Cardiac muscle cell (in vitro differentiated cells and primary cell): Measurements from ENCODE around the gene MINDY4. TPM values are rescaled to one million over a fixed set of nuclear protein-coding genes. Genes with fewer than 3 reads are reported as not detected.

ENCODE experiments used
- DNase-seq, 2 donors: peaks; one replicate each; pipeline versions ENCODE4 v3.0.0 to v3.0.0-alpha.2; 2010 to 2017; ENCODE audit warnings: low read depth in 1 of 2, low spot score in 1 of 2
- H3K27ac ChIP-seq: fragments of 200-600 bp; sonication (generic); 2 replicates; pipeline ENCODE4 v1.5.1; 2016
- H3K27me3 ChIP-seq: fragments of 200-600 bp; sonication (generic); 2 replicates; pipeline ENCODE4 v1.6.0; 2016; ENCODE audit warnings: control low read depth
- H3K36me3 ChIP-seq: fragments of 200-600 bp; sonication (generic); 2 replicates; pipeline ENCODE4 v1.5.1; 2016; ENCODE audit warnings: control low read depth
- H3K4me1 ChIP-seq: fragments of 200-600 bp; sonication (generic); 2 replicates; pipeline ENCODE4 v1.8.1; 2017; ENCODE audit warnings: low read depth, mild to moderate bottlenecking, mixed run types
- H3K4me3 ChIP-seq: fragments of 200-600 bp; sonication (generic); 2 replicates; pipeline ENCODE4 v1.5.1; 2016; ENCODE audit warnings: mild to moderate bottlenecking
- H3K9me3 ChIP-seq: fragments of 200-600 bp; sonication (generic); 2 replicates; pipeline ENCODE4 v1.5.1; 2017; ENCODE audit warnings: low read depth, mild to moderate bottlenecking, control low read depth
- polyA plus RNA-seq: library from polyadenylated mRNA; unstranded; fragments of >200 nt; fragmentation: Nextera tagmentation; extraction: Ambion mirVana; gene quantifications from 2 replicates; pipeline ENCODE4 v1.2.1, GENCODE V29; 2016
- total RNA-seq: library from RNA; depleted of rRNA; stranded (reverse); fragments of >200 nt; gene quantifications from 2 replicates; pipeline ENCODE4 v1.2.3, GENCODE V29; 2016
- TF ChIP-seq, protein P1 (sequence below): IDR thresholded peaks from 2 replicates; pipeline ENCODE4 v1.5.1; 2012; ENCODE audit warnings: low read depth, mild to moderate bottlenecking, low read length

MINDY4 gene
- total and polyA plus RNA-seq, 2 experiments from 2014 or later, result 2.7 to 7.5 TPM

- no peak for DNase-seq
- TF ChIP-seq, protein P1, sequence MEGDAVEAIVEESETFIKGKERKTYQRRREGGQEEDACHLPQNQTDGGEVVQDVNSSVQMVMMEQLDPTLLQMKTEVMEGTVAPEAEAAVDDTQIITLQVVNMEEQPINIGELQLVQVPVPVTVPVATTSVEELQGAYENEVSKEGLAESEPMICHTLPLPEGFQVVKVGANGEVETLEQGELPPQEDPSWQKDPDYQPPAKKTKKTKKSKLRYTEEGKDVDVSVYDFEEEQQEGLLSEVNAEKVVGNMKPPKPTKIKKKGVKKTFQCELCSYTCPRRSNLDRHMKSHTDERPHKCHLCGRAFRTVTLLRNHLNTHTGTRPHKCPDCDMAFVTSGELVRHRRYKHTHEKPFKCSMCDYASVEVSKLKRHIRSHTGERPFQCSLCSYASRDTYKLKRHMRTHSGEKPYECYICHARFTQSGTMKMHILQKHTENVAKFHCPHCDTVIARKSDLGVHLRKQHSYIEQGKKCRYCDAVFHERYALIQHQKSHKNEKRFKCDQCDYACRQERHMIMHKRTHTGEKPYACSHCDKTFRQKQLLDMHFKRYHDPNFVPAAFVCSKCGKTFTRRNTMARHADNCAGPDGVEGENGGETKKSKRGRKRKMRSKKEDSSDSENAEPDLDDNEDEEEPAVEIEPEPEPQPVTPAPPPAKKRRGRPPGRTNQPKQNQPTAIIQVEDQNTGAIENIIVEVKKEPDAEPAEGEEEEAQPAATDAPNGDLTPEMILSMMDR, result no peak
- H3K4me3 ChIP-seq, result no peak overlapping the region
- H3K27ac ChIP-seq, result no peak overlapping the region
- H3K9me3 ChIP-seq, result no peaks in the 10 kb centered on the region
- H3K27me3 ChIP-seq, result no peaks in the 10 kb centered on the region
- H3K36me3 ChIP-seq, result no peaks in the 10 kb centered on the region
- peaks cover 3% of the 10 kb centered on the region for H3K4me1 ChIP-seq
Observed at GRCh38 chr7:30795161-30795948, 24.1 kb downstream of the MINDY4 start.

DNA sequence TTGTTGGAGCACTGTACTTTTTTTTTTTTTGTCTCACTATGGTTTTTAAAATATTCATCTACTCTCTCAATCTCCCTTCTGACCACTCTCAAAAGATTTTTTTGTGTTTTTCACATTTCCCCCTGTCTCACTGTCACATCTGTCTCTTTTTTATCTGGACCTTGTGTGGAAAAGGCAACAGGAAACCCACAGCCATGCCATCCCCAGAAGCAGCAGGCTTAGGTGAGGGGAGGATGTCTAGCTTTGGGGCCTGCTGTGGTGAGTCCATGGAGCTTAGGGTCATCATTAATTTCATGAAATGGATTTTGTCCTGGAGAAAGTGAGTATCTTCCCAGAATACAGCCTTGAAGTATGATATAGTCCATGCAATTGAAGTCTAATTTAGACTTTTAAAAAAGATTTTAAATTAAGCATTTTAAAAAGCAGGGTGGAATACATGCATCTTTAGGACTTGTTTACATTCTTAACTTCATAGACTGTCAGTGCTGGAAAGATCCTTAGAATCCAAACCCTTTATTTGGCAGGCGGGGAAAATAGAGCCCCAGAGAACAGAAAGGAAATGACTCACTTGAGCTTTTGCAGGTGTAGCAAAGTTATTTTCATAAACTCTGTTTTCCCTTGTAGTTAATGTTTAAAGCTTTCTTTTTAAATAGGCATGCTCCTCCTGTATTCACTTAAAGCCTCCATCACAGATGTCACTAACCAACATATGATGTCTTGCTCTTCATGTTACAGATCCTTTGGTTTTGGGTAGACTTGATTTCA, 25.1 kb downstream of the MINDY4 start:
- H3K27me3 ChIP-seq, result no peaks in the 10 kb centered on the region
- TF ChIP-seq, protein P1, result no peak
- peak in 1 of 2 donors; percentile 59 for DNase-seq
- no peaks in the 10 kb centered on the region for H3K36me3 ChIP-seq
- H3K27ac ChIP-seq, result no peak overlapping the region
- peaks cover 3% of the 10 kb centered on the region for H3K4me1 ChIP-seq
- H3K4me3 ChIP-seq, result no peak overlapping the region
- H3K9me3 ChIP-seq, result no peaks in the 10 kb centered on the region

DNA sequence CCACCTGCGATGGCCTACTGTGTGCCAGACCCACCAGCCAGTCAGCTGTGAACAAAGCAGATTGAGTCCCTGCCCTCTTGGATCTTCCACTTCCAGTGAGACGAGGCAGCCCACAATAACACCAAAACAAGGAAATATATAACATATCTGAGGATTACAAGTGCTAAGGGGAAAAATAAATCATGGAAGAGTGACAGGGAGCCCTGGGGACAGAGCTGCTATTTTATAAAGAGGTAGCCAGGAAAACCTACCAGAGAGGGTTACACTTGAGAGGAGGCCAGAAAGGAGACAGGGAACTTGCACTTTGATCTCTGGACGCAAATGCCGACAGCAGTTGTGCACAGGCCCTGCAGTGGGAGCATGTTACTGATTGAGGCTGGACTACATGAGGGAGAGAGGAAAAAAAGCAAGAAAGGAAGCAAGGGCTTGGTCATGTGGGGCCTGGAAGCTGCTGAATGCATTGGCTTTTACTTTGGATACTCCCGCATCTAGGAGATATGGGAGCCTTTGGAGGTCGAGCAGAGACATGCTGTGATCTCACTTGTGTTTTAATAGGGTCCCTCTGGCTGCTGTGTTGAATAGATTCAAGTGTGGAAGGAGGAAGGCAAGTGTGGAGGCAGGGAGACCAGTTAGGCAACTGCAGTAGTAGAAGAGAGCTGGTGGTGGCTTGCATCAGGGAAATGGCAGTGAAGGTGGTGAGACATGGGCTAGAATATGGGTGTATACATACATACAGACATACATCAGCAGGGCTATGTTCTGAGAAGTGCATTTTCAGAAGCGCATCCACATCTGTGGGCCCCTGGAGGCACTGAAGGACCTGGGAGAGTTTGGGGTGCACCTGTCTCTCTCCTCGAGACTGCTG, 26.2 kb downstream of the MINDY4 start:
- Histone ChIP-seq H3K4me3 (no peak overlapping the region), H3K9me3 (no peaks in the 10 kb centered on the region), H3K36me3 (no peaks in the 10 kb centered on the region), H3K27ac (no peak overlapping the region), H3K4me1 (peaks cover 3% of the 10 kb centered on the region), H3K27me3 (no peaks in the 10 kb centered on the region)
- peak in 1 of 2 donors; percentile 25 for DNase-seq
- TF ChIP-seq, protein P1, result no peak

- DNase-seq, result peak in 1 of 2 donors; percentile 89
- no peak overlapping the region for H3K27ac ChIP-seq
- TF ChIP-seq, protein P1, result no peak
- H3K36me3 ChIP-seq, result no peaks in the 10 kb centered on the region
- H3K4me1 ChIP-seq, result peaks cover 14% of the 10 kb centered on the region
- H3K27me3 ChIP-seq, result no peaks in the 10 kb centered on the region
- H3K9me3 ChIP-seq, result no peaks in the 10 kb centered on the region
- H3K4me3 ChIP-seq, result no peak overlapping the region
Observed at GRCh38 chr7:30799206-30799975, 28.2 kb downstream of the MINDY4 start.
